GM12878 (cell line): ENCODE results near the gene SPINK6. TPM values are rescaled to one million over a fixed set of nuclear protein-coding genes. Genes with fewer than 3 reads are reported as not detected.

ENCODE experiments used
- ATAC-seq: fragments of 200-7000 bp; cut with Tn5 transposase; 3 replicates; pipeline ENCODE4 v1.9.1; 2020; ENCODE audit warnings: mild to moderate bottlenecking, moderate library complexity
- BruUV-seq: library from RNA; stranded (reverse); fragments of 400-500 nt; replicated peaks from 2 replicates; lab custom pipeline; 2021; lab: Mats Ljungman, UMichigan
- CTCF ChIA-PET: fragments of 300-600 bp; sonication (Branson Sonifier 250); formaldehyde crosslinking; extraction: SDS; loops from one replicate; lab custom pipeline; 2021; ENCODE audit warnings: inconsistent platforms; lab: Yijun Ruan, JAX
- POLR2A ChIA-PET: fragments of 350-600 bp; formaldehyde crosslinking; extraction: SDS; loops from one replicate; lab custom pipeline; 2021; ENCODE audit warnings: inconsistent platforms; lab: Charles Lee
- RAD21 ChIA-PET: fragments of 300-600 bp; sonication (Branson Sonifier 250); formaldehyde crosslinking; loops from one replicate; lab custom pipeline; 2023; ENCODE audit warnings: antibody characterized with exemption; ENCODE audit not compliant: unreplicated experiment; lab: Charles Lee
- SMC1A ChIA-PET: fragments of 300-600 bp; sonication (Branson Sonifier 250); formaldehyde crosslinking; loops from one replicate; lab custom pipeline; 2023; ENCODE audit not compliant: unreplicated experiment, uncharacterized antibody; lab: Charles Lee
- DNase-seq: peaks from one replicate; pipeline ENCODE4 v3.0.0-alpha.2; 2011; ENCODE audit warnings: low read depth, low spot score
- FAIRE-seq: peaks from 3 replicates; lab custom pipeline; 2011; peaks lifted over from hg19 to GRCh38; lab: Jason Lieb, UNC
- H2AFZ ChIP-seq: 2 replicates; pipeline ENCODE4 v1.6.0; 2011; ENCODE audit warnings: low read depth, low read length, control low read depth; ENCODE audit not compliant: control insufficient read depth
- H3K27ac ChIP-seq: 2 replicates; pipeline ENCODE4 v1.5.1; 2011; ENCODE audit warnings: control low read depth; ENCODE audit not compliant: control insufficient read depth, insufficient read depth
- H3K27me3 ChIP-seq, 2 experiments: replicated peaks in 1 of 2; 2 replicates each; pipeline versions ENCODE4 v1.6.0 to v1.6.1; 2011; ENCODE audit warnings: low read length in 1 of 2; ENCODE audit not compliant: control insufficient read depth in 2 of 2, insufficient read depth in 2 of 2
- H3K36me3 ChIP-seq, 2 experiments: 2 replicates each; pipeline ENCODE4 v1.5.1; 2011; ENCODE audit warnings: low read length in 1 of 2; ENCODE audit not compliant: control insufficient read depth in 2 of 2, insufficient read depth in 2 of 2
- H3K4me1 ChIP-seq: 2 replicates; pipeline ENCODE4 v1.6.1; 2011; ENCODE audit warnings: mild to moderate bottlenecking, low read length, moderate library complexity, mixed read lengths; ENCODE audit not compliant: control insufficient read depth, insufficient read depth
- H3K4me2 ChIP-seq: 2 replicates; pipeline ENCODE4 v1.6.0; 2011; ENCODE audit warnings: control low read depth; ENCODE audit not compliant: control insufficient read depth, insufficient read depth
- H3K4me3 ChIP-seq: fragments of 200-600 bp; sonication (generic); 2 replicates; pipeline ENCODE4 v1.5.1; 2016
- H3K79me2 ChIP-seq: 2 replicates; pipeline ENCODE4 v1.6.0; 2011; ENCODE audit warnings: low read length; ENCODE audit not compliant: control insufficient read depth, insufficient read depth
- H3K9ac ChIP-seq: 2 replicates; pipeline ENCODE4 v1.8.0; 2011; ENCODE audit warnings: low read length, control low read depth, mixed read lengths; ENCODE audit not compliant: control insufficient read depth, insufficient read depth
- H3K9me3 ChIP-seq: replicated peaks from 3 replicates; pipeline ENCODE4 v1.5.1; 2011; ENCODE audit warnings: mild to moderate bottlenecking, low read length; ENCODE audit not compliant: control insufficient read depth, insufficient read depth
- H4K20me1 ChIP-seq: 2 replicates; pipeline ENCODE4 v1.6.0; 2011; ENCODE audit not compliant: control insufficient read depth, insufficient read depth
- CBX3 ChIP-seq: fragments of 200-600 bp; sonication (generic); IDR thresholded peaks from 2 replicates; pipeline ENCODE4 v1.6.1; 2016; ENCODE audit warnings: low read depth, borderline replicate concordance
- CHD1 ChIP-seq: IDR thresholded peaks from 2 replicates; pipeline ENCODE4 v1.6.1; 2012; ENCODE audit warnings: low read depth, low read length, improper control_type of control experiment
- MTA3 ChIP-seq: IDR thresholded peaks from 2 replicates; pipeline ENCODE4 v1.6.1; 2012; ENCODE audit warnings: low read length, inconsistent platforms, borderline replicate concordance
- NBN ChIP-seq: fragments of 450-650 bp; IDR thresholded peaks from 2 replicates; pipeline ENCODE4 v1.6.1; 2016
- NR2F1 ChIP-seq: fragments of 450-650 bp; conservative IDR thresholded peaks from 2 replicates; pipeline ENCODE4 v1.6.1; 2017; ENCODE audit warnings: mild to moderate bottlenecking
- POU2F2 ChIP-seq: IDR thresholded peaks from 3 replicates; pipeline ENCODE4 v1.6.1; 2011; ENCODE audit warnings: low read depth, mild to moderate bottlenecking, low read length, borderline replicate concordance
- RAD51 ChIP-seq: fragments of 450-650 bp; IDR thresholded peaks from 2 replicates; pipeline ENCODE4 v1.6.1; 2016; ENCODE audit warnings: moderate library complexity, mild to moderate bottlenecking, inconsistent platforms
- RELA ChIP-seq: fragments of 450-650 bp; IDR thresholded peaks from 2 replicates; pipeline ENCODE4 v1.8.0; 2014; ENCODE audit warnings: borderline replicate concordance; ENCODE audit not compliant: partially characterized antibody
- REST ChIP-seq: IDR thresholded peaks from 2 replicates; pipeline ENCODE4 v1.6.1; 2012; ENCODE audit warnings: mild to moderate bottlenecking, low read depth, low read length
- TAF1 ChIP-seq: IDR thresholded peaks from 2 replicates; pipeline ENCODE4 v1.6.1; 2011; ENCODE audit warnings: mild to moderate bottlenecking, low read depth, low read length, borderline replicate concordance
- in situ Hi-C: fragments of 300-500 bp; cut with MboI; formaldehyde crosslinking; loops from 9 replicates; pipeline ENCODE4 v1.14.3; 2018; ENCODE audit warnings: mixed read lengths
- intact Hi-C: fragments of 100-400 bp; cut with micrococcal nuclease; formaldehyde crosslinking; loops from one replicate; pipeline ENCODE4 v1.14.2; 2022; ENCODE audit not compliant: unreplicated experiment
- polyA plus RNA-seq, 11 experiments: library from polyadenylated mRNA; depleted of rRNA in 4 of 11; unstranded in 6 of 11; stranded (reverse) in 5 of 11; fragments of >200 nt; fragmentation: Nextera tagmentation in 4 of 11; fragmentation: Illumina TruSeq in 1 of 11; extraction: Ambion mirVana in 4 of 11; extraction: Trizol in 1 of 11; gene quantifications; 1 replicate in 1 of 11; 2 replicates in 10 of 11; pipeline versions ENCODE4 v1.2.1 to v1.2.3, GENCODE V29; 2011 to 2016; ENCODE audit warnings: inconsistent platforms in 2 of 11, missing spikeins in 2 of 11, low read depth in 1 of 11
- total RNA-seq, 4 experiments: library from RNA; depleted of rRNA in 3 of 4; stranded (reverse); fragments of >200 nt in 3 of 4; fragmentation: Illumina TruSeq in 1 of 4; extraction: Trizol in 1 of 4; gene quantifications; 2 replicates each; pipeline versions ENCODE4 v1.2.1 to v1.2.3, GENCODE V29; 2013 to 2021
- TF ChIP-seq, protein P1 (sequence below): fragments of 150-350 bp; IDR thresholded peaks from 2 replicates; pipeline ENCODE4 v1.6.1; 2014; ENCODE audit warnings: mild to moderate bottlenecking, low read depth, low read length
- TF ChIP-seq, protein P2 (sequence below): IDR thresholded peaks from 2 replicates; pipeline ENCODE4 v1.6.1; 2012; ENCODE audit warnings: improper control_type of control experiment, low read depth, low read length; ENCODE audit not compliant: insufficient replicate concordance

Gene SPINK6
- total and polyA plus RNA-seq, 10 of the 15 experiments (the other 5 are each of a cell fraction or from before 2014, with no cell fraction given) = not detected

GRCh38 chr5:148208226-148208625, 5.4 kb downstream of the SPINK6 start:
- BruUV-seq = no TSS peak
- DNase-seq (no peak), ATAC-seq (no peak), FAIRE-seq (no peak)
- ChIA-PET RAD21 (no interaction called here), CTCF (no interaction called here), SMC1A (interaction anchor here (0.7 kb wide), 1 partner anchor 10 kb away, joined by 3 read pairs; no protein-coding TSS in a partner anchor), POLR2A (no interaction called here)
- Histone ChIP-seq H3K4me2 (no peak overlapping the region), H3K36me3 (no peaks in the 10 kb centered on the region), H3K79me2 (no peaks in the 10 kb centered on the region), H3K9me3 (no peaks in the 10 kb centered on the region), H3K4me1 (no peaks in the 10 kb centered on the region), H3K9ac (no peak overlapping the region), H3K4me3 (no peak overlapping the region), H2AFZ (no peak overlapping the region), H4K20me1 (no peaks in the 10 kb centered on the region), H3K27me3 (no peaks in the 10 kb centered on the region), H3K27ac (no peak overlapping the region)
- TF ChIP-seq, protein P1, sequence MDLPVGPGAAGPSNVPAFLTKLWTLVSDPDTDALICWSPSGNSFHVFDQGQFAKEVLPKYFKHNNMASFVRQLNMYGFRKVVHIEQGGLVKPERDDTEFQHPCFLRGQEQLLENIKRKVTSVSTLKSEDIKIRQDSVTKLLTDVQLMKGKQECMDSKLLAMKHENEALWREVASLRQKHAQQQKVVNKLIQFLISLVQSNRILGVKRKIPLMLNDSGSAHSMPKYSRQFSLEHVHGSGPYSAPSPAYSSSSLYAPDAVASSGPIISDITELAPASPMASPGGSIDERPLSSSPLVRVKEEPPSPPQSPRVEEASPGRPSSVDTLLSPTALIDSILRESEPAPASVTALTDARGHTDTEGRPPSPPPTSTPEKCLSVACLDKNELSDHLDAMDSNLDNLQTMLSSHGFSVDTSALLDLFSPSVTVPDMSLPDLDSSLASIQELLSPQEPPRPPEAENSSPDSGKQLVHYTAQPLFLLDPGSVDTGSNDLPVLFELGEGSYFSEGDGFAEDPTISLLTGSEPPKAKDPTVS = no peak
- no peak for TF ChIP-seq TAF1
- no peak for TF ChIP-seq CBX3
- TF ChIP-seq RELA = no peak
- no peak for TF ChIP-seq RAD51
- TF ChIP-seq NBN = no peak
- no peak for TF ChIP-seq REST
- TF ChIP-seq, protein P2, sequence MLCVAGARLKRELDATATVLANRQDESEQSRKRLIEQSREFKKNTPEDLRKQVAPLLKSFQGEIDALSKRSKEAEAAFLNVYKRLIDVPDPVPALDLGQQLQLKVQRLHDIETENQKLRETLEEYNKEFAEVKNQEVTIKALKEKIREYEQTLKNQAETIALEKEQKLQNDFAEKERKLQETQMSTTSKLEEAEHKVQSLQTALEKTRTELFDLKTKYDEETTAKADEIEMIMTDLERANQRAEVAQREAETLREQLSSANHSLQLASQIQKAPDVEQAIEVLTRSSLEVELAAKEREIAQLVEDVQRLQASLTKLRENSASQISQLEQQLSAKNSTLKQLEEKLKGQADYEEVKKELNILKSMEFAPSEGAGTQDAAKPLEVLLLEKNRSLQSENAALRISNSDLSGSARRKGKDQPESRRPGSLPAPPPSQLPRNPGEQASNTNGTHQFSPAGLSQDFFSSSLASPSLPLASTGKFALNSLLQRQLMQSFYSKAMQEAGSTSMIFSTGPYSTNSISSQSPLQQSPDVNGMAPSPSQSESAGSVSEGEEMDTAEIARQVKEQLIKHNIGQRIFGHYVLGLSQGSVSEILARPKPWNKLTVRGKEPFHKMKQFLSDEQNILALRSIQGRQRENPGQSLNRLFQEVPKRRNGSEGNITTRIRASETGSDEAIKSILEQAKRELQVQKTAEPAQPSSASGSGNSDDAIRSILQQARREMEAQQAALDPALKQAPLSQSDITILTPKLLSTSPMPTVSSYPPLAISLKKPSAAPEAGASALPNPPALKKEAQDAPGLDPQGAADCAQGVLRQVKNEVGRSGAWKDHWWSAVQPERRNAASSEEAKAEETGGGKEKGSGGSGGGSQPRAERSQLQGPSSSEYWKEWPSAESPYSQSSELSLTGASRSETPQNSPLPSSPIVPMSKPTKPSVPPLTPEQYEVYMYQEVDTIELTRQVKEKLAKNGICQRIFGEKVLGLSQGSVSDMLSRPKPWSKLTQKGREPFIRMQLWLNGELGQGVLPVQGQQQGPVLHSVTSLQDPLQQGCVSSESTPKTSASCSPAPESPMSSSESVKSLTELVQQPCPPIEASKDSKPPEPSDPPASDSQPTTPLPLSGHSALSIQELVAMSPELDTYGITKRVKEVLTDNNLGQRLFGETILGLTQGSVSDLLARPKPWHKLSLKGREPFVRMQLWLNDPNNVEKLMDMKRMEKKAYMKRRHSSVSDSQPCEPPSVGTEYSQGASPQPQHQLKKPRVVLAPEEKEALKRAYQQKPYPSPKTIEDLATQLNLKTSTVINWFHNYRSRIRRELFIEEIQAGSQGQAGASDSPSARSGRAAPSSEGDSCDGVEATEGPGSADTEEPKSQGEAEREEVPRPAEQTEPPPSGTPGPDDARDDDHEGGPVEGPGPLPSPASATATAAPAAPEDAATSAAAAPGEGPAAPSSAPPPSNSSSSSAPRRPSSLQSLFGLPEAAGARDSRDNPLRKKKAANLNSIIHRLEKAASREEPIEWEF = no peak
- no peak for TF ChIP-seq CHD1
- no peak for TF ChIP-seq POU2F2
- TF ChIP-seq NR2F1 = no peak
- no peak for TF ChIP-seq MTA3
- in situ Hi-C loops (no loop called here), intact Hi-C loops (no loop called here)
